Stomach (tissue), 4 donors: Measurements from ENCODE around the gene NMNAT2.

Experiments
- CTCF ChIP-seq, 7 experiments: fragments of 450-650 bp in 4 of 7; fragments of 200-600 bp in 3 of 7; sonication (generic) in 3 of 7; IDR thresholded peaks; one replicate each; pipeline ENCODE4 v1.5.1; 2016 to 2019; ENCODE audit warnings: antibody characterized with exemption in 7 of 7, control low read depth in 2 of 7, mild to moderate bottlenecking in 1 of 7
- POLR2A ChIP-seq, 4 donors: fragments of 450-650 bp; IDR thresholded peaks; one replicate each; pipeline ENCODE4 v1.6.1; 2016; ENCODE audit warnings: antibody characterized with exemption in 4 of 4, control low read depth in 2 of 4, mild to moderate bottlenecking in 1 of 4, moderate library complexity in 1 of 4
- POLR2AphosphoS5 ChIP-seq, 3 donors: sonication (generic); formaldehyde crosslinking; IDR thresholded peaks; one replicate each; pipeline ENCODE4 v1.6.1; 2016; ENCODE audit warnings: antibody characterized with exemption in 3 of 3

GRCh38 chr1:183247066-183247465, 171.1 kb downstream of the NMNAT2 start:
- TF ChIP-seq POLR2A (IDR thresholded peaks at IDR 0.05) (no peak), CTCF (IDR thresholded peaks at IDR 0.05) (no peak), POLR2AphosphoS5 (IDR thresholded peaks at IDR 0.05) (no peak)
